Right ventricle myocardium superior (tissue), 1 donor: ENCODE data around the gene KDELR3. TPM values are rescaled to one million over a fixed set of nuclear protein-coding genes. Genes with fewer than 3 reads are reported as not detected.
A peak's percentile ranks its signal among the peaks of the same experiment; 100 is the strongest.

Experiments
- ATAC-seq: fragments of 200-7000 bp; cut with Tn5 transposase; one replicate; pipeline ENCODE4 v1.9.1; 2020; ENCODE audit warnings: mild to moderate bottlenecking; ENCODE audit not compliant: poor library complexity
- DNase-seq: peaks from one replicate; pipeline ENCODE4 v3.0.0-alpha.2; 2020
- intact Hi-C: fragments of 100-400 bp; cut with DNase I; formaldehyde crosslinking; loops from one replicate; pipeline ENCODE4 v1.11.2; 2022
- total RNA-seq: library from RNA; stranded (reverse); fragmentation: NEBNext Ultra II Directional; extraction: Animal tissue kit (Norgen Biotek cat#: 25700); gene quantifications from one replicate; pipeline ENCODE4 v1.2.1, GENCODE V29; 2021
- donor health status: DM: no; HTN: yes; CAD: no; lungs with severe emphysema.

KDELR3 gene
- total RNA-seq, 1 donor from 2014 or later: 3.1 TPM

DNA sequence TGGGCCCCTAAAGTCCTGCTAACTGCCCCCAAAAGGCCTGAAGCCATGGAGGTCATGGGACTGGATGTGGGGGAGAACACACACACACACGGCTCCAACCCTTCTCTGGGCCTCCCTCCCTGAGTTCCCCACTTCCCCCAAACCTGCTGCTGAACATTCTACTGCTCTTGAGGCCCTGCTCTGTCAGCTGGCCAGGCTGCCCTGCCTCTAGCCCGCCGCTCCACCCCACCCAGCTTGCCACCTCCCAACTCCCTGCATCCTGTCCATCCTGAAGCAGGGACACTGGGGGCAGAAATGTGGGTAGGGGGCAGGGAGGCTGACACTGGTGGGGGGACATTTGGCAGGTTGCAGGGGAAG lies 13.9 kb upstream of the KDELR3 start:
- DNase-seq (no peak), ATAC-seq (no peak)
- intact Hi-C loops: no loop called here

DNA sequence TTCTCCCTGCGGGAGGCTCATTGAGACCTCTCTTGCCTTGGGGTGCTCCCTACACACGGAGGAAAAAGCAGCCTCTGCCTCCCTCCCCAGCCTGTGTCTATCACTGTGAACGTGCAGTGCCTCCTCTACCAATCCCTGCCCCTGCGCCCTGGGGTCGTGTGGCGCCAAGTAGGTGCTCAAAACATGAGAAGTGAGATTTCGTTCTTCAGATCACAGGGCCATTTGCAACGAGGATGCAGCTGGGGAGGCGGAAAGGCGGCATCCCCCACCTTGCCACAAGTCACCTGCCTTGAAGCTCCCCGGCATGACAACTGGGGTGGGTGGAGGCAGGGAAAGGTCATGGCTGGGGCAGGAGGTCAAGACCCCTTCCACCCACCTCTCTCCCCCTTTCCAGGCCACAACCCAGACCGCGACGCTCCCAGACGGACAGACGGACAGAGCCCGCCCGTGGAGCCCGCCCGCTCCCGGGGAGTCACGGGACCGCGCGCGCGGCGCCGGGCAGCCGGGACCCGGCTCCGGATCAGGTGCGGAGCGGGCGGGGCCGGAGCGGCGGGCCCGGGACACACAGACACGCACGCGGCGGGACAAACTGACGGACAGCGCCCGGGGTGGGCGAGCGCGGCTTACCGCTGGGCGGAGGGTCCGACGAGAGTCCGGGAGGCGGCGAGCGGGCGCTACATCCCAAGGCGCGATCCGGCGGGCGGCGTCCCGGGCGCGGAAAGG lies 13.4 kb upstream of the KDELR3 start:
- DNase-seq (no peak), ATAC-seq (peak; percentile 30)

DNA sequence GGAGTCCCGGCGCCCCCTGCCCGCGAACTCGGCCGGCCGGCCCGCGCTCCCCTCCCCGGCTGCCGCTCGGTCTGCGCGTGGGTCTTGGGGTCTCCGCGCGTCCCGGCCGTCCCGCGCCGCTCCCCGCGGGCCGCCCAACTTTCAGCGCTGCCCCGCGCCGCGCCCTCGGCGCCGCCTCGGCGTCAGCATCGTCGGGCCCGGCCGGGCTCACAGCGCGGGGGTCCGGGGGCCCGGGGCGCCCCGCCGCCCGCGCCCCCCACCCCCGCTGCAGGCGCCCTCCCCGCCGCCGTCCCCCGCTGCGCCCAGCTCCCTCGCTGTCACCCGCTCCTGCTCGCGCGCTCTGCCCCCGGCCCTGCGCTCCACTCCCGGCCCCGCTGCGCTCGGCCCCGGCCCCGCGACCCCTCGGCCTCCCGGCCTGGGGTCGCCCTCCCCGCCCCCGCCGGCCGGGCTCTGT lies 12.8 kb upstream of the KDELR3 start, which contains the start of gene KCNJ4:
Gene KCNJ4 (minus strand): TSS at position 124 of the 454 bp plus-strand sequence. CDS start 27,067 bp downstream, outside the sequence.
- ATAC-seq (no peak), DNase-seq (no peak)
- intact Hi-C loops: no loop called here

More for the DNA sequence above, 13.4 kb upstream of the KDELR3 start:
- intact Hi-C loops: no loop called here

DNA sequence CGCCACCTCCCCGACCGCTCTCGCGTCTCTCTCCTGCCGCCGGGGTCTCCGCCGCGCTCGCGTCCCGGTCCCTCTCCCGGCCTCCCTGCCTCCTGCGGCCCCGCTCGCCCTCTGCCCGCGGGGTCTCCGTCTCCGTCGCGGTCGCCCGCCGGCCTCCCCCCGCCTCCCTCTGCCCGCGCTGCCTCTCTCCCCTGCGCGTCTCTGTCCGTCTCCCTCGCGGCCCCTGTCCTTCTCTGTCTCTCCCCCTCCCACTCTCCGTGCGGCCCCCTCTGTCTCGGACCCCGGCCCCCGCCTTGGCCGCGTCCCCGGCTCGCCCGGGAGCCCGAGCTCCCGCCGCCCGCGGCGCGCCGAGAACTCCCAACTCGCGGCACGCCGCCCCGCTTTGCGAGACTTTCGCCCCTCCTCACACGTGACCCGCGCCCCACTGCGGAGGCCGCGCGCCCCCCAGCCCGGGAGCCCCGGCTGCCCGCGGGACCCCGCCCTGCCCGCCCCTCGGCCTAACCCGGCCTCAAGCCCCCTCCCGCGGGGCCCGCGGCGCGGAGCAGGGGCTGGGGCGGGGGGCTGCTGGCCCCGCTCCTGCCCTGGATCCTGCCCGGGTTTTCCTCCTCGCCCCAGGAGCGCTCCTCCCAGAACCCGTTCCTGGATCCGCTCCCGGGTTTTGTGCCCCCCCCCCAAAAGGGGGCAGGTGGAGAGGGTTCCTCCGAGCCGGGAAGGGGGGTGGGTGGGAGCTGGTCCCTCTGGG lies 12.2 kb upstream of the KDELR3 start:
- no peak for DNase-seq
- ATAC-seq: no peak

DNA sequence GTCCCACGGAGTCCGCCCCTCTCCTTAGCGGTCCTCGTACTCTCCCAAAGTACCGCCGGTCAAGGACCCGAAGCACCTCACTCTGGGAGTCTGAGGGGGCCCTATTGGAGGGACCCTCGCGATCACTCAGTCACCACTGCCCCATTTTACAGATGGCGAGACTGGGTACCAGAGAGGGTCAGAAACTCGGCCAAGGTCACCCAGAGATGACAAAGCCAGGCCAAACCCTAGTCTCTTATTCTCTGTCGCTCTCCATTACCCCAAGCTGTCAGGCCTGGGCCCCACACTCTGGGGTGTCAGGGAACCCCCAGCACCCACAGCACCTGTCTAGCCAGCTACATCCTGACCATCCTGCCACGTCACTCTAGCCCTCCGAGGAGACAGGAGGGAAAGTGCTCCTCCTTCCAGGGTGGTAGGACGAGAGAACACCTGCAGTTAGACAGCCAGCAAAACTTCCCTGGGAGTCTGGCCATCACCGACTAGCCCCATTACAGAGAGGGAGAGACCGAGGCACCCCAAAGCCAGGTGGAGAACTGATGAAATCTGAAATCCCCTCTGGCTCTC lies 11.5 kb upstream of the KDELR3 start:
- intact Hi-C loops: no loop called here

More for the DNA sequence above, 12.2 kb upstream of the KDELR3 start:
- intact Hi-C loops: no loop called here

DNA sequence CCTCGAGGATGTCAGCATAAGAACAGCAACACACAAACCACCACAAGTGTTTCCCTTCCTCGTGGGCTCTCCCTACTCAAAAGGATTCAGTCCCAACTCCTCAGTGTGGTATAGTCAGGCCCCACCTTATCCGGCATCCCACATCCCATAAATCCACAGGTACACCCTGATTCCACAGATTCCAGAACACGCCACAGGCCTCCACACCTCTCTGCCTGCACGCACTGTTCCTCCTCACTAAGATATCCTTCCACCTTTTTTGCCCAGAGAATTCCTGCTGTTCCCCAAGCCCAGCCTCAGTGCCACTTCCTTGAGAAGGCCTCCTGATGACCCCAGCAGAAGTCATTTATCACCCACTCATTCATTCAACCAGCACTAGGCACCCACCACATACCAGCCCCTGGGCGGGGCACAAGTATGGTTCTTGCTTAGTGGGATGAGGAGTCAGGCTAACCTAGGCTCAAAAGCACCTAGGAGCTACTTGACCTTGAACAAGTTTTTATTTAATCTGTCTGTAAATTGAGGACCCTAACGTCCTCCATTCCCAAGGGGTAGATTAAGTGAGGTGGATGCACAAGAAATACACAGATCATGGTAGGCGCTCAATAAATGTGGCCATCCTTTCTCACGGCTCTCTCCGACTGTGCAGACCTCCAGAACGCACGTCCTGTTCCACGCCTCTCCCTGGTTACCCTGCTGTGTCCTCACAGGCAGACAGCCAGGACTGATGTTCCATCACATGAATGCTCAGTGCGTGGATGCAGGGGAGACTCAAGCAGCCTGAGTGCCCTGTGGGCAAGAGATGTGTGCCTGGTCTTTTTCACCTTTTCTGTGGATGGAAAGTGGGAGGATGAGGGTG lies 10.8 kb upstream of the KDELR3 start:
- intact Hi-C loops: no loop called here
- DNase-seq (no peak), ATAC-seq (peak; percentile 22)

More for the DNA sequence above, 11.5 kb upstream of the KDELR3 start:
- no peak for ATAC-seq
- no peak for DNase-seq

DNA sequence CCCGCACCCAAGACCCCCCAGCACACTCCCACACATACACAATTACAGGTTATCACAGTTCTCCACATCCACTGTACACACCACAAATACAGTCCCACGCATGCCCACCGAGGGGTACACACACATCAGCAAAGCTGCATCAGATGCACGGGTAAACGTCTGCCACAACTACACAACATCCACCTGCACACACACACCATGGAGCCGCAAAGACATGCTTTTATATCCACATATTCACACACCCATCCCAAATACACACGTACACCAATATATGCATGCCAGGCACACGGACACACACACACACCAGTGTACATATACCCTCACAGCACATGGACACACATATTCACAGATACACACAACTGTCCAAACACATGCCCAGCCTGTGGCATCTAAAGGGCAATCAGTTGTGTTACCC lies 7.5 kb upstream of the KDELR3 start:
- intact Hi-C loops: no loop called here
- DNase-seq: peak; percentile 18

DNA sequence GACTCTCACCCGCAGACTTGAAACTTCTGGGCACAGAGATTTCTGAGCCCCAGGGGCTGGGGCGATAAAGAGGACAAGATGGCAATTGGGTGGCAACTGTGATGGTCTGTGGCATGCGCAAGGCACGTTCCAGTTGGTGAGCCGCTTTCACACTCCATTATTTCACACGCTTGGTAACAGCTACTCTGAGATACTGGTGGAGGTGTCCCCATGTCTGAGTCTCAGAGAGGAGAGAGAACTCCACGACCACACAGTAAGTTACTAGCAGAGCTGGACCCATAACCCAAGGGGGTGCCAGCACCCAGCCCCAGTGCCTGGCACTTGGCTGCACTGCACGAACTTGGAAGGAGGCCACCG lies 6.9 kb upstream of the KDELR3 start:
- intact Hi-C loops: no loop called here
- peak; percentile 5 for ATAC-seq

More for the DNA sequence above, 7.5 kb upstream of the KDELR3 start:
- no peak for ATAC-seq

DNA sequence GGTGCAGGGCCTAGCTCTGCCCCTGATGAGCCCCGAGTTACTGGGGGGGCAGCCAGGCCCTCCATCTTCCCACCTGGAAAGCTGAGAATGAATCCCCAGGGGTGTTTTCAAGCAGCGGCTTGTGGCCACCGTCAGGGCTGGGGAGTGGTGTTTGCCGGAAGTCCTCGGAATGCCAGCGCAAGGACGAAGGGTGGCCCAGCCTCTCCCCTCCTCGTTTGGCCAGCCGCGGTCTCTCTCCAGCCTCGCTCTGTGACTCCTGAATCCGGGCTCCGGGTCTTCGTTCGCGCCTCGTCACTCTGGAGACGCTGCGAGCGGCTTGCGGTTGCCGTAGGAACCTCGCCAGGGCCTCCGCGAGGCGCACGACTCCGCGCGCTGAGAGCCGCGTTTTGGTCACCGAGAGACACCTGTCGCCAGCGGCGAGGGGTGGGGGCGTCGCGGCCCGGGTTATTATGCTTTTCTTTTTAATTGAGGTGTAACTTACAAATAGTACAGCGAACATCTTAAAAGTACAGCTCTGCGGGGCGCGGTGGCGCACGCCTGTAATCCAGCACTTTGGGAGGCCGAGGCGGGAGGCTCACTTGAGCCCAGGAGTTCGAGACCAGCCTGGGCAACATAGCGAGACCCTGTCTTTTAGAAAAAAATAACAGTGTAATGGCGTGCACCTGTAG lies 6.3 kb upstream of the KDELR3 start:
- intact Hi-C loops: no loop called here
- DNase-seq (peak; percentile 87), ATAC-seq (peak; percentile 80)

More for the DNA sequence above, 6.9 kb upstream of the KDELR3 start:
- DNase-seq: no peak

DNA sequence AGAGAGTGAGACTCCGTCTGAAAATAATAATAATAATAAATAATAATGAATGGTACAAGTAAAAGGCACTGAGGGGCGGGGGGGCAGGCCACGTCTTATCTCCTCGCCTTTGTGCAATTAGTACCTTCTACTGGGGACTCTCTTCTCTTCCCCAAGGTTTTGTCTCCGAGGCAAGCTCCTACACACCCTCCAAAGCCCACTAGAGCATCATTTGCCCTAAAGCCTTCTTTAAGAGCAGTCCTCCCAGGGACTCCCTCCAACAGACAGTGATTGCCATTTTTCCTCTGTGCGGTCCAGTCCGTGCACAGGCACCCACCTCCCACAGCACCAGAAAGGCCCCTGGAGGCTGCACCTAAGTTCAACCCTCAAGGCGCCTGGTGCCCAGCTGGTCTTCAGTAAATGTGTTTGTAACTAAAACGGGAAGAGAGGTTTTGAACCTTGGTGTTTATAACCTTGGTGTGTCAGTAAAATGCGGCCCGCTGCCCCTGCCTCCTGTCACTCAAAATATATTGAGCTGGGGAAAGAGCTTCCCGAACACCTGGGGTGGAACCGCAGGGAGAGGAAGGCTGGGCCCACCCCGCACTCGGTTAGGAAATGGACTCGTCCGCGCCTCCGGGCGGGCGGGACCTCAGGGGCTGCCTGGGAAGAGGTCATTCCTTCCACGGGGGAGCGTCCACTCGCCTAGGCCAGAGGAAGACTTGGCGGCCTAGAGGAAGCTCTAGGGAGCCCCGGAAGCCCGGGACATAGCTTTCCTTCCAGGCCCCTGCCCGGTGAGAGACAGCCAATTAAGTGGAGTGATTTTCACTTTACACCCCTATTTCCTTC lies 4.7 kb upstream of the KDELR3 start:
- peak; percentile 74 for DNase-seq
- intact Hi-C loops: no loop called here
- peak; percentile 73 for ATAC-seq

DNA sequence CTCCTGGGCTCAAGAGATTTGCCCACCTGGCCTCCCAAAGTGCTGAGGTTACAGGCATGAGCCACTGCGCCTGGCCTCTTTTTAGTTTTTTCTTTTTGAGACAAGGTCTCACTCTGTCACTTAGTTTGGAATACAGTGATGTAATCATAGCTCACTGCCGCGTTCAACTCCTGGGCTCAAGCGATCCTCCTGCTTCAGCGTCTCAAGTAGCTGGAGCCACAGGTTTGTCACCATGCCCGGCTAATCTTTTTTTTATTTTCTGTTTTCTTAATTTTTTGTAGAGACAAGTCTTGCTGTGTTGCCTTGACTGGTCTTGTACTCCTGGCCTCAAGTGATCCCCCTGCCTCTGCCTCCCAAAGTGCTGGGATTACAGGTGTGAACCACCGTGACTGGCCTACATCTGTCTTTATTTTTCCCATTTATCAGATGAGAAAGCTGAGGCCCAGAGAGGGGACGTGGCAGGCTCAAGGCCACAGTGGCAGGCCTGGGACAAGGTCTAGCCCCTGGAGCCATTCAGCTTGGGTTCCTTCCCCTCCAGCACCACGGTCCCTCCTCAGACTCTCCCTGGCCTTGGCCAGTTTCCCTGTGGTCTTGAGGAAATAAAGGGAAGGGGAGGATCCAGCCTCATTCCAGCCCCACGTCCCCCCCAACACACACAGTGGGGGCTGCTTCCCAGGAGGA lies 2.8 kb upstream of the KDELR3 start:
- intact Hi-C loops: no loop called here
- DNase-seq (no peak), ATAC-seq (no peak)

DNA sequence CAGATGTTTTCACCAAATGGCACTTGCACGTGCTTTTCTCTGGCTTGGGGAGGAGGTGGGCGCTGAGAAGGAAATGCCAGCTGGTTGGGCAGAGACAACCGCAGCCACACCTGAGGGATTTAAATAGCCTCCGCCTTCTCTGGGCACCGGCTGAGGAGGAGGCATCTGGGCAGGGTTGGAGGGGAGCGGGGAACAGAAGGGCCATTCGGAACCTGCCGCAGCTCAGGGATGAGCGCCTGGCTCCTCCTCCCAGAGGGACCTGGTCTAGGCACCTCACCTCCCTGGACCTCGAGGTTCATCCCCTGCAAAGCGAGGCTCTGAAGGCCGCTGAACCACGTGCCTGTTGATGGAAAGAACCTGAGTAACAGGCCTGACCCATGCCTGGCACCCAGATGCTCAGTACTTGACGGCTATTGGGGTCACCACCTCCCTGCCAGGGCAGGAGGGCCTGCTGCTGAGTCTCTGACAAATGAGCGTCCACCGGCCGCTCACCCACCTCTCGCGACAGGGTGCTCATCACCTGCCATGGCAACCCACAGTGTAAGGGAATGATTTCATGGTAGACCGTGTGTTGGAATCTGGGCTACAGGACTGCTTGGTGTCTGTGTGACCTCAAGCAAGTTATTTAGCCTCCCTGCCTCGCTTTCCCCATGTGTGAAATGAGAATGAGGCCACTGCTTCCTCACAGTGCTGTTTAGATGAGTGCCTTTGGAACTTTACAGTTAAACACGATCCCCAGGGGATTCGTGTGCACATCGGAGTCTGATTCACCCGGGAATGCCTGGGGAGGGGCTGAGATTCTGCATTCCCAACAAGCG lies 2.0 kb upstream of the KDELR3 start:
- ATAC-seq (no peak), DNase-seq (peak; percentile 17)
- intact Hi-C loops: no loop called here

DNA sequence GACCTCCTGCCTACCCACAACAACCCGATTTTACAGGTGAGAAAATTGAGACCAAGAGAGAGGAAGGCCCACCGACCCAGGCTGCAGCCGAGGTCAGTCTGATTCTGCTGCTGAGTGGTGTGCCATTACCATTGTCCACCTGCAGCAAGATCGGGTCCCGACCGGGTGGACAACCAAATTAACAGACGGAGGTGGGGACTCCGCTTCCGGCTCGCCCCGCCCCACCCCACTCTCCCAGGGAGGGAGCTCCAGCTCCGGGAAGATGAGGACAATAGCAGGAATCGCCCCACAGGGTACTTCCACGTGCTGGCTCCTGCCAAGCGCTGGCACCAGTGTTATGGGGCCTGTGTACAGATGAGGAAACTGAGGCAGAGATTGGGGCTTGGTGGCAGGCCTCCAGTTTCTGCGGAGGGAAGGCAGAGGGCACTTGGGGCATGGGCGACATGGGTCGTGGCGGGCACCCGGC lies 425 bp upstream of the KDELR3 start:
- intact Hi-C loops: no loop called here
- ATAC-seq (no peak), DNase-seq (peak; percentile 44)

DNA sequence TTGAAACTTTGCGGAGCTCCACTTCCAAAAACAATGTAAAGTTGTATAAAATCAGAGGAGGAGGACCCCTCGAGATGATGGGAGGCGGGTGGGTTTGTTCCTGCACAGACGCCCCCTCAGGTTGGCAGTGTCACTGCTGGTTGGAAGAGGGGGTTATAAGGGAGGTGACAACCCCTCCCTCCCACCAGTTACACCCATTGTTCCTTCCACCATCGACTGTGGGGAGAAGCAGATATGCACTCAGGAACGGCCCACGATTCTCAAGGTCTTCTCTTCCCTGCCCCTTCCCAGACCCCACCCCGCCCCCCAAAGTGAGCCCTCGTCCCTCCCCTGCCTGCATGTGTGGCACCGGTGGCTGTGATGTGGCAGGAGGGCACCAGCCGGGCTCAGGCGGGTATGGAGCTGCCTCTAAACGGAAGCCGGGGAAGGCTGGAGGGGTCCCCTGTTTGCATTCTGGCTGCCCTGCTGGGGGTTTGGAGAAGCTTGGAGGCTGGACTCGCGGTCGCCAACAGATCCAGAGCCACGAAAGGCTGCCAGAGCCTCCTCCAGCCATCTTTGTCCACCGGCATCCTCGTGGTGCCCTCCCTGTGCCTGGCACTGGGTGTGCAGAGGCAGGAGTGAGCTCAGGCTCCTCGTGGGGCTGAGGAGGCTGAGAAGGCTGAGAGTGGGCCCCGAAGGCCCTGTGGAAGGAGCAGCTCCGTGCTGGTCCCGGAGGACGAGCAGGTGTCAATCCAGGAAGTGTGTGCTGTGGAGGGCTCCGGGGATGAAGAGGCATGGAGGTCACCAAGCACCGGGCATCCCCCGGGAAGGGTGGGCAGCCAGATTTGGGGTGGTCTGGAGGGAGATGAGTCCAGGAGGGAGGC lies 778 bp downstream of the KDELR3 start:
- no peak for ATAC-seq
- intact Hi-C loops: no loop called here
- DNase-seq: peak; percentile 42

DNA sequence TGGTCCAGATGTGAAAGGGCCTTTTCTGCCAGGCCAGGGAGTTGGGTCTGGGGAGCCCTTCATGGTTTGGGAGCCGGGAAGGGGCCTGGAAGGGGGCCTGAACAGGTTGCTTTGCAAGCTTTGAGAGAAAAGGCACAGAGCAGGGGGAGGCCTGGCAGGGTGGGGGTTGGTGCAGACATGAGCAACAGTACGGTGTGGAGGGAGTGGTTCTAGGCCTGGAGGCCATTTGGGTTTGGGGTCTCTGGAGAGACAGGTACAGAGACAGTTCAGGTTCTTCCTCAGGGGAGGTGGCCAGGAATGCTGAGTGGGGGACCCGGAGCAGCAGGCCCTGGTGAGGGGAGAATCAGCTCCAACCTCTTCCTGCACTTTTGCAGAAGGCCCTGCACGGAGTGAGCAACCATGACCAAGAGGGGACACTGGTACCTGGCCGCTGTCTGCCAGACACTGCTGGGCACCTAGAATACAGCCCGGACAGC lies 1.4 kb downstream of the KDELR3 start:
- intact Hi-C loops: no loop called here
- ATAC-seq (no peak), DNase-seq (no peak)
